ENCODE measurements around the gene VPS33A. TPM values are rescaled to one million over a fixed set of nuclear protein-coding genes. Genes with fewer than 3 reads are reported as not detected.
"Not testable (repeated sequence)": the region's sequence is repeated elsewhere in the genome, so short reads cannot be mapped to it uniquely, and the experiment has no call there.

The VPS33A gene
- total RNA-seq, 2 experiments from 2014 or later = 12.0 to 14.2 TPM

DNA sequence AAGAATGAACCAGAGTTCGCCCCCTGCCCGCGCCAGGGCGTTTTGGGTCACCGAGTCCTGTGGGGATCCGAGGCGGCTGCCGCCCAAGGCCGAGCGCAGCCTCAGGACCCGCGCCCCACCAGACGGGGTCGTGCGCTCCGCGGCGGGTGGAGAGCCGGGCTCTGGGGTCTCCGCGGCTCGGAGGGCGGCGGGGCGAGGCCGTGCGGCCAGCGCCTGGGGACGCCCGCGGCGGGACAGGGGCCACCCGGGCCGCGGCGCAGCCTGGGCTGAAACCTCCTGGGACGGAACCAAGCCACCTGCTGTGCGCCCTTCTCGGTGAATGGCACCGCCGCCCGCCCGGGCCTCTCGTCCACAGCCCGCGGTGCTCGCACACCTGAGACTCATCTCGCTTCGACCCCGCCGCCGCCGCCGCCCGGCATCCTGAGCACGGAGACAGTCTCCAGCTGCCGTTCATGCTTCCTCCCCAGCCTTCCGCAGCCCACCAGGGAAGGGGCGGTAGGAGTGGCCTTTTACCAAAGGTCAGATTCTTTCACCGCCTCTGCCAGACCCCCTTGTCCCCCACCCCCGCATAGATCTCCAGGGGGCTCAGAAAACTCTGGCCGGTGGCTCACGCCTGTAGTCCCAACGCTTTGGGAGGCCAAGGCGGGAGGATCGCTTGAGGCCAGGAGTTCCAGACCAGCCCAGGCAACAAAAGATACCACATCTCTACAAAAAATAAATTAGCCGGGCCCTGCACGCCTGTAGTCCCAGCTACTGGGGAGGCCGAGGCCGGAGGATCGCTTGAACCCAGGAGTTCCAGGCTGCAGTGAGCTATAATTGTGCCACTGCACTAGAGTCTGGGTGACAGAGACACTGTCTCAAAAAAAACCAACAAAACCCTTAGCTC lies 61.9 kb downstream of the VPS33A start:
- Mint-ChIP-seq H3K9me3 (no peaks in the 10 kb centered on the region), H3K36me3 (ENCODE audit: low read depth) (peaks cover 16% of the 10 kb centered on the region), H3K4me1 (ENCODE audit: low read depth) (peaks cover 12% of the 10 kb centered on the region), H3K27me3 (no peaks in the 10 kb centered on the region), H3K4me3 (peak overlapping the region; percentile 83), H3K27ac (peak overlapping the region; percentile 3)
- TF ChIP-seq, protein P1, sequence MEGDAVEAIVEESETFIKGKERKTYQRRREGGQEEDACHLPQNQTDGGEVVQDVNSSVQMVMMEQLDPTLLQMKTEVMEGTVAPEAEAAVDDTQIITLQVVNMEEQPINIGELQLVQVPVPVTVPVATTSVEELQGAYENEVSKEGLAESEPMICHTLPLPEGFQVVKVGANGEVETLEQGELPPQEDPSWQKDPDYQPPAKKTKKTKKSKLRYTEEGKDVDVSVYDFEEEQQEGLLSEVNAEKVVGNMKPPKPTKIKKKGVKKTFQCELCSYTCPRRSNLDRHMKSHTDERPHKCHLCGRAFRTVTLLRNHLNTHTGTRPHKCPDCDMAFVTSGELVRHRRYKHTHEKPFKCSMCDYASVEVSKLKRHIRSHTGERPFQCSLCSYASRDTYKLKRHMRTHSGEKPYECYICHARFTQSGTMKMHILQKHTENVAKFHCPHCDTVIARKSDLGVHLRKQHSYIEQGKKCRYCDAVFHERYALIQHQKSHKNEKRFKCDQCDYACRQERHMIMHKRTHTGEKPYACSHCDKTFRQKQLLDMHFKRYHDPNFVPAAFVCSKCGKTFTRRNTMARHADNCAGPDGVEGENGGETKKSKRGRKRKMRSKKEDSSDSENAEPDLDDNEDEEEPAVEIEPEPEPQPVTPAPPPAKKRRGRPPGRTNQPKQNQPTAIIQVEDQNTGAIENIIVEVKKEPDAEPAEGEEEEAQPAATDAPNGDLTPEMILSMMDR (IDR thresholded peaks at IDR 0.05) = no peak
- H3K27me3 ChIP-seq (ENCODE audit: control insufficient read depth in 1 of 2, insufficient read depth in 2 of 2, low read length in 2 of 2) = peaks cover 7 to 12% of the 10 kb centered on the region in 2 experiments
- no peaks in the 10 kb centered on the region for H3K9me3 ChIP-seq (ENCODE audit: control insufficient read depth in 1 of 2, insufficient read depth in 1 of 2, low read length in 2 of 2)
- ChIA-PET CTCF (interaction anchor here (1.1 to 1.6 kb wide), 3 partner anchors 12 to 62 kb away, joined by 3 to 5 read pairs (median 3); no protein-coding TSS in a partner anchor), POLR2A (interaction anchor here (1.3 to 2.9 kb wide), 6 partner anchors 19 to 762 kb away, joined by 3 to 15 read pairs (median 6); partner anchors contain the start of genes ABCB9 and DIABLO)
- intact Hi-C loops (cut with DNase I, micrococcal nuclease) = loop anchor here in 1 of 2 experiments (2.0 kb wide), 1 partner anchor 20 kb away; no protein-coding TSS in a partner anchor
- H3K4me3 ChIP-seq (ENCODE audit: low read length) = peak overlapping the region; percentile 31
- no peak overlapping the region for H3K27ac ChIP-seq (ENCODE audit: low read depth in 1 of 2, low read length in 2 of 2)
- peak in 5 of 14 experiments; percentile 25 to 56 (median 34) for DNase-seq
- peaks cover 21% of the 10 kb centered on the region for H3K36me3 ChIP-seq (ENCODE audit: insufficient read depth, low read length)
- peaks cover 14% of the 10 kb centered on the region for H3K4me1 ChIP-seq (ENCODE audit: insufficient read depth, low read length)
- ATAC-seq (ENCODE audit: poor library complexity) = peak; percentile 14

DNA sequence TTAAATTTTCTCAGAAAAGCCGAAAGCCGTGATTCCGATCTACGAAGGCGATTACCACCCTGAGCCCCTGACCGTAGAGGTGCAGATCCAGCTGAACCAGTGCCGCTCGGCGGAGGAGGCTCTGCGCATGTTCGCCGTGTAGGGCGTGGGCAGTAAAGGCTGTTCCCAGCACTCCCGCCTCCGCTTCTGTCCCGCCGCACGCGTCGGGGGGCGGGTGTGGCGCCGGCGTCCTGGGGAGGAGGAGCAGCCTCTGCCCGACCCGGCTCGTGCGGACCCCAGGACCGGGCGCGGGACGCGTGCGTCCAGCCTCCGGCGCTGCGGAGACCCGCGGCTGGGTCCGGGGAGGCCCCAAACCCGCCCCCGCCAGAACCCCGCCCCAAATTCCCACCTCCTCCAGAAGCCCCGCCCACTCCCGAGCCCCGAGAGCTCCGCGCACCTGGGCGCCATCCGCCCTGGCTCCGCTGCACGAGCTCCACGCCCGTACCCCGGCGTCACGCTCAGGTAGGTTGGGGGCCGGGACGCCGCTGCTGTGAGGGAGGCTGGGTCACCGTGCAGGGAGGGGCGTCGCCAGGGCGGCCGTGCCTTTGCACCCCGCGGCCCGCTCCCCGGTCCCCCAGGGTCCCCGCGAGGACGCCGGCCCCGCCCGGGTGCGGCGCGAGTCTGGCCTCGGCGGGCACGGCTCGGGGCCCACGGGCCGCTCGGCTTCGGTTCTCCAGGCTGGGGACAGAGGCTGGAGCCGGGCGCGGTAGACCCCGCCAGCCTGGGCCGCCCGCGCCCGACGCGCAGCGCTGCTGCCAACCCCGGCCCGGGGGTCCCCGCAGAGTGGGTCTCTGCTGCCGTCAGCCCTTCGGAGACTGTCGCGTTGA lies 62.8 kb downstream of the VPS33A start, which contains the start of gene B3GNT4:
TSS of gene B3GNT4 (plus strand) at position 409 of the 866 bp plus-strand sequence. CDS start 910 bp downstream, outside the sequence.
- peak; percentile 50 to 85 (median 70) for DNase-seq
- H3K27ac Mint-ChIP-seq = peak within 1 kb of the TSS; percentile 3

DNA sequence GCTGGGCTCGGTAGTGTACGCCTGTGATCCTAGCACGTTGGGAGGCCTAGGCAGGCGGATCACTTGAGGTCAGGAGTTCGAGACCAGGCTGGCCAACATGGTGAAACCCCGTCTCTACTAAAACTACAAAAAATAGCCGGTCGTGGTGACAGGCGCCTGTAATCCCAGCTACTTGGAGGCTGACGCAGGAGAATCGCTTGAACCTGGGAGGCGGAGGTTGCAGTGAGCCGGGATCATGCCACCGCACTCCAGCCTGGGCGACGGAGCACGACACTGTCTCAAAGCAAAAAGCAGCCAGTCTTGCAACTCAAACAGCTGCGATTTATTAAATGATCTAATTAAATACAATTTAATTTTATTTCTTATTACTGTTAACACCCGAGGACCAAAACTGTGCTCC lies 63.5 kb downstream of the VPS33A start:
- Histone ChIP-seq H3K4me1 (ENCODE audit: insufficient read depth, low read length) (peaks cover 14% of the 10 kb centered on the region), H3K27me3 (ENCODE audit: control insufficient read depth in 1 of 2, insufficient read depth in 2 of 2, low read length in 2 of 2) (peaks cover 7 to 12% of the 10 kb centered on the region in 2 experiments), H3K4me3 (ENCODE audit: low read length) (peak overlapping the region; percentile 65)
- H3K36me3 Mint-ChIP-seq (ENCODE audit: low read depth); intact Hi-C loops (cut with DNase I, micrococcal nuclease); H3K36me3 ChIP-seq (ENCODE audit: insufficient read depth, low read length); H3K9me3 ChIP-seq (ENCODE audit: control insufficient read depth in 1 of 2, insufficient read depth in 1 of 2, low read length in 2 of 2); H3K27me3 Mint-ChIP-seq; DNase-seq; ATAC-seq (ENCODE audit: poor library complexity); H3K27ac Mint-ChIP-seq; H3K27ac ChIP-seq (ENCODE audit: low read depth in 1 of 2, low read length in 2 of 2); H3K9me3 Mint-ChIP-seq; CTCF ChIA-PET: not testable (repeated sequence)
- POLR2A ChIA-PET = interaction anchor here (1.1 to 1.8 kb wide), 6 partner anchors 21 to 764 kb away, joined by 3 to 11 read pairs (median 3); partner anchors contain the start of genes ABCB9, DIABLO, MLXIP and RSRC2
- Mint-ChIP-seq H3K4me1 (ENCODE audit: low read depth) (peaks cover 12% of the 10 kb centered on the region), H3K4me3 (peak overlapping the region; percentile 83)

More for the DNA sequence above, 62.8 kb downstream of the VPS33A start, which contains the start of gene B3GNT4:
- peak within 1 kb of the TSS; percentile 65 for H3K4me3 ChIP-seq (ENCODE audit: low read length)
- H3K4me1 Mint-ChIP-seq (ENCODE audit: low read depth) = peaks cover 12% of the 10 kb centered on the region
- peak; percentile 81 for ATAC-seq (ENCODE audit: poor library complexity)
- H3K36me3 ChIP-seq (ENCODE audit: insufficient read depth, low read length) = peaks cover 12% of the 10 kb centered on the region
- H3K36me3 Mint-ChIP-seq (ENCODE audit: low read depth) = peaks cover 13% of the 10 kb centered on the region
- CTCF ChIA-PET = no interaction called here
- POLR2A ChIA-PET = interaction anchor here (1.1 to 1.8 kb wide), 6 partner anchors 20 to 763 kb away, joined by 3 to 11 read pairs (median 3); partner anchors contain the start of genes ABCB9, DIABLO, MLXIP and RSRC2
- intact Hi-C loops (cut with DNase I, micrococcal nuclease) = loop anchor here in 1 of 2 experiments (2.0 kb wide), 1 partner anchor 21 kb away; no protein-coding TSS in a partner anchor
- H3K4me3 Mint-ChIP-seq = peak within 1 kb of the TSS; percentile 83
- TF ChIP-seq, protein P1 (IDR thresholded peaks at IDR 0.05) = no peak
- peaks cover 14% of the 10 kb centered on the region for H3K4me1 ChIP-seq (ENCODE audit: insufficient read depth, low read length)
- H3K27me3 Mint-ChIP-seq = no peaks in the 10 kb centered on the region
- no peaks in the 10 kb centered on the region for H3K9me3 ChIP-seq (ENCODE audit: control insufficient read depth in 1 of 2, insufficient read depth in 1 of 2, low read length in 2 of 2)
- no peak within 1 kb of the TSS for H3K27ac ChIP-seq (ENCODE audit: low read depth in 1 of 2, low read length in 2 of 2)
- no peaks in the 10 kb centered on the region for H3K9me3 Mint-ChIP-seq
- peaks cover 7 to 12% of the 10 kb centered on the region in 2 experiments for H3K27me3 ChIP-seq (ENCODE audit: control insufficient read depth in 1 of 2, insufficient read depth in 2 of 2, low read length in 2 of 2)
